HG03060 (cell line): ENCODE results near the gene TBC1D22A.

ENCODE experiments used
- ATAC-seq: cut with Tn5 transposase; IDR thresholded peaks from one replicate; pipeline ENCODE4 v1.9.1; 2021; ENCODE audit warnings: low read depth, moderate number of reproducible peaks; ENCODE audit not compliant: unreplicated experiment

The TBC1D22A gene

DNA sequence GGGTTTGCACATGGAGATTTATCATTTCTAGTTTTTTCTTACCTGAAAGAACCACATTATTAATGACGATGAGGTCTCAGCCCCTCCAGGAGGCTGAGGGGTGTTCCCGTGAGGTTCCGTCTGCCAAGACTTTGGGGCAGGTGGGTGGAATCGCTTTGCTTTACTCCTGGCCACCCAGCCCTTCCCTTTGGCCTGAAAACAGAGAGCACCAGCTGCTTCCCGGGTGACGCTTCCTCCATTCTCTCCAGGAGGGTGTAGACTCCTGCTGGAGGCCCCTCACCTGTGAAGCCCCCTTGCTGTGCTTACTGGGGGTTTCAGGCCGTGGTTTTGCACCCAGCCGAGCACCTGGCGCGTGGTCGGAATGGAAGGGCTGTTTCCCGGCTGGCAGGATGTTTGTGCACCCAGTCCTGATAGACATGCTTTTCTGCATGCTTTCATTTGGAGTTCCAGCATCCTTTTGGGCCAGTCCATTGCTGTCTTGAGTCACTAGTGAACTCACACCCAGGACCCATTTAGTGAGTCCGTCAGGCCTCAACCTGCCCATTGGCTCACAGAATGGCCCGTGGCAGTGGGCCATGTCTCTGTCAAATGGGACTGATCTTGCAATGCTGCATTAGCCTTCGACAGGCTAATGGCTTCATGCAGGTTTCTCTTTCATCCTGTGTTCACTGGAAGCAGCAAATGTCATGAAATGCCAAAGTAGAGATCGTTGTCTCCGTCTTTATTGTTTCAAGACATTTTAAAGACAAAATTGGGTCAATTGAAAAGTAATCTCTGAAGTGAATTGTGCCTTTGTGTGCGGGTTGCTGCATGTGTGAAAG lies 360.8 kb downstream of the TBC1D22A start:
- no peak for ATAC-seq

GRCh38 chr22:47123827-47124442 lies 361.5 kb downstream of the TBC1D22A start:
- ATAC-seq, result no peak

DNA sequence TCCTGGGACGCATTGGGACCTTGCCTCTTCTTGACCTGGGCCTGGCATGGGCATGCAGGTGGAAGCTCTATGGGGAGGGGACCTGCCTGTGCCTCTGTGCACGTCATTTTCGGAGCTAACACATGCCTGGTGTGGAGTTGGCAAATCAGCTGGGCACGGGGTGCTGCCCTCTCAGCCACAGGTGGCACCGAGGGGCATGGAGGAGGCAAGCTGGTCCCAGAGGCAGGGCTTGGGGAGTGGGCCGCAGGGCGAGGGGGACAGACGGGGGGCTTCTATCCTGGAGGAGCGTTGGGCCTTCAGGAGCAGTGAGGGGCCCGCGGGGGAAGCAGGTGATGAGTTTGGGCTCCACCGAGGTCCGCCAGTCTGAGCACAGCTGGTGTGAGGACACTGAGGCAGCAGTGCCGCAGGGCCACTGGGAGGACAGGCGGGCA lies 362.0 kb downstream of the TBC1D22A start:
- ATAC-seq, result no peak

GRCh38 chr22:47124961-47125360 lies 362.5 kb downstream of the TBC1D22A start:
- no peak for ATAC-seq

DNA sequence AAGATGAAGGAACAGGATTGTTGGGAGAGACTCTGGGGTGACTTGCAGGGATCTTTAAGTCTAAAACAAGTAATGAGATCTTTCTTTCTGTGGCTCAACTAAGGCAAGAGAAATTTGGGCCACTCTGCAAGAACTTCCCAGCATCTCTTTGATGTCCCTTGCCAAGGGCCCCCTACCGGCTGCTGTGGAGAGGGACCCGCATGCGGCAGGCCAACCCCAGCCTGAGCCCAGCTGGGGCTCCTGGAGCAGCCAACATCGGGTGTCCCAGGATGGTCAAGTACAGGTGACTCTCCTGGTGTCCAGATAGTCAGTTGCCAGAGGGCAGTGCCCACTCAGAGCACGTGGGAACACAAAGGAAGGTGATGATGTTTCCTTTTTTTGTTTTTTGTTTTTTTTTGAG lies 363.2 kb downstream of the TBC1D22A start:
- no peak for ATAC-seq

- ATAC-seq, result no peak
These were observed 363.9 kb downstream of the TBC1D22A start for GRCh38 chr22:47126344-47126811.

GRCh38 chr22:47127441-47127871 lies 365.0 kb downstream of the TBC1D22A start:
- ATAC-seq, result no peak

GRCh38 chr22:47128216-47128615 lies 365.8 kb downstream of the TBC1D22A start:
- no peak for ATAC-seq

DNA sequence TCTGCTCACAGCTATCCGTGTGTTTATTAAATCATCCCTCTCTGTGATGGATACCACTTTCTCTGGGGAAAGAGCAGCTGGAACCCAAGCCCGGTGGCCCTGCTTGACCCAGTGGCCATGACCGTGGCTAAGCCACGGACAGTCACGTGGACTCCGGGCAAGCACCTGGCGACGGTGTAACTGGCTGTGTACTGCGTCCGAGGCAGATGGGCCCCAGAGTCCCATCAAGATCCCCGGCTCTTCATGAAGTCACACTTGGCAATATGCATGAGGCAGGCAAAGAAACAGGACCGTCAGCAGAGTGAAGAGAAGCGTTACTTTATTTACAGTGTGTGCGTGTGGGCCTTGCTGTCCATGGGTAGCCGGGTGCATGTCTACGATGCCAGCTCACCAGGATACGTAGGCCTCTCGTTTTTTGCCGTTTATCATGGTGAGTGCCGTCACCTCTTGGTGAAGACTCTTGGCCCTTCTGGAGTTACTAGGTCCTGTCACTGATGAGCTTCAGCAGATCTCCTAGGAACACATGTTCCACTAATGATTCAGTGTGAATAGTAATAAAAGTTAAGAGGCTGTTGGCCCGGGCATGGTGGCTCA lies 366.3 kb downstream of the TBC1D22A start:
- no peak for ATAC-seq

DNA sequence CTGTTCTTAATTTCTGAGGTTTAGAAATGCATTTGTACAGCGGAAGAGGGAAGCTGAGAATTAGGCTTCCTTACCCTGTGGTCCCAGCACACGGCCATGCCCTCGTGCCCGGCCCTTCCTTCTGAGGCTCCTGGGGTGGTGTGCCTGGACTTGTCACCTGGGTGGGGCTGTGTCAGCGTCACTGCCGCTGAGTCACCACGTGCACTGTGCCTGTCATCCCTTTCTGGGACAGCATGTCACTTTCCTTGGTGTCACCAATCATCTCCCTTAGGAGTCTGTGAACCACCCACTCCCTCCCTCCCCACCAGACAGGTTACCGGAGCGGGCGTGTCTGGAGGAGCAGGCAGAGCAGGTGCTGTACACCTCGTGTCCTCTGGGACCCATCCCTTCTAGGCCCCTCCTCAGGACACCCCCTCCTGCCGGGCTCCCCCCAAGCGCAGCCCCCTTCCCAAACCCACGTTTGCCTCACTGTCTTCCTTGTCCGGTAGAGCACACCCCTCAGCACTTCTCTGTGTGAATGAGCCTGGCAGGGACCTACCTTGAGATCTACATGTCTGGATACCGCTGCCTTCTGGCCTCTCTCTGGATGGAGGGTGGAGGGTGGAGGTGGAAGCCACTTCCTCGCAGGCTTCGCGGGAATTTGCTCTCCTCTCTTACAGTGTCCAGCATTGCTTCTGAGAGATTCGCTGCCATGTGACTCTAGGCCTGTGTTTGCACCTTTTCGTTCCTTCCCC lies 367.6 kb downstream of the TBC1D22A start:
- no peak for ATAC-seq

DNA sequence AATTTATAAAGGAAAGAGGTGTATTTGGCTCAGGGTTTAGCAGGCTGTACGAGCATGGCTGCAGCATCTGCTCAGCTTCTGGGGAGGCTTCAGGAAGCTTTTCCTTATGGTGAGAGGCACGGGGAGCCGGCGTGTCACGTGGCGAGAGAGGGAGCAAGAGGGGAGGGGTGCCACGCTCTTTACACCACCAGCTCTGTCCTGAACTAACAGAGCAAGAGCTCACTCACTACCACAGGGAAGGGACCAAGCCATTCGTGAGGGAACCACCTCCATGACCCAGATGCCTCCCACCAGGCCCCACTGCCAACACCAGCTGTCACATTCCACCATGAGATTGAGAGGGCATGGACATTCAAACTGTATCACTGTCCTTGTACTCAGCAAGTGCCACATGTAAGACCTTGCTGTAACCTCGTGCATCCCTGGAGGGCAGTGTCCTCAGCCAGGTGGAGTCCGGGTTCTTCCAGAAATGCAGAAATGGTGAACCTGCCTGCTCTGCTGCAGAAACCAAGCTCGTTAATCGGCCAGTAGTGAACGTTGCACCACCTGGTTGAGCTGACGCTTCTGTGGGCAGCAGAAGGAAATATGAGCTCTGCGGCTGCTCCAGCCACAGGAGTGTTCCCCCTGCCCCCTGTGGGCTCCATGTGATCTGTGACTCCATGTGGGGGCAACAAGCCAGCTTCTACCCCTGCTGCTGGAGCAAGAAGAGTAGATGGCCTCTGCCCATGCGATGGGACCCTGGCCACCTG lies 368.6 kb downstream of the TBC1D22A start:
- no peak for ATAC-seq

- ATAC-seq, result no peak
These were observed 369.4 kb downstream of the TBC1D22A start for GRCh38 chr22:47131632-47132427.

DNA sequence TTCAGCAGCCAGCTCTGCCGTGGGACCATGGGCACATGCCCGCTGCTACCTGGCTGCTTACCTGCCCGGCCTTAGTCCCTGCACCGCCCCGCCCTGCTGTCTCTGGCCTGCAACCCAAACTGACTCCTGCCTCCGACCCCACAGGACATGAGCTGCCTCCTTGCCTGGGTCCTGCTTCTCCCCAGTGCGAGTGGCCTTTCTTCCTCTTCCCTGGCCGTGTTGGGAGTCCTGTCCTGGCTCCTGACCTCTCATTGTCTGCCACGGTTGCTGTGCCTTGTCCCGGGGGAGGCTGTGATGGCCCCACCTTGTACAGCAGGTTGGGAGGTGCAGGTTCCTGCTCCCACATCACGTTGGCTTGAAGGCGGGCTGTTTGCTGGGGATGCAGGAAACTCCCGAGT lies 370.0 kb downstream of the TBC1D22A start:
- ATAC-seq, result no peak

DNA sequence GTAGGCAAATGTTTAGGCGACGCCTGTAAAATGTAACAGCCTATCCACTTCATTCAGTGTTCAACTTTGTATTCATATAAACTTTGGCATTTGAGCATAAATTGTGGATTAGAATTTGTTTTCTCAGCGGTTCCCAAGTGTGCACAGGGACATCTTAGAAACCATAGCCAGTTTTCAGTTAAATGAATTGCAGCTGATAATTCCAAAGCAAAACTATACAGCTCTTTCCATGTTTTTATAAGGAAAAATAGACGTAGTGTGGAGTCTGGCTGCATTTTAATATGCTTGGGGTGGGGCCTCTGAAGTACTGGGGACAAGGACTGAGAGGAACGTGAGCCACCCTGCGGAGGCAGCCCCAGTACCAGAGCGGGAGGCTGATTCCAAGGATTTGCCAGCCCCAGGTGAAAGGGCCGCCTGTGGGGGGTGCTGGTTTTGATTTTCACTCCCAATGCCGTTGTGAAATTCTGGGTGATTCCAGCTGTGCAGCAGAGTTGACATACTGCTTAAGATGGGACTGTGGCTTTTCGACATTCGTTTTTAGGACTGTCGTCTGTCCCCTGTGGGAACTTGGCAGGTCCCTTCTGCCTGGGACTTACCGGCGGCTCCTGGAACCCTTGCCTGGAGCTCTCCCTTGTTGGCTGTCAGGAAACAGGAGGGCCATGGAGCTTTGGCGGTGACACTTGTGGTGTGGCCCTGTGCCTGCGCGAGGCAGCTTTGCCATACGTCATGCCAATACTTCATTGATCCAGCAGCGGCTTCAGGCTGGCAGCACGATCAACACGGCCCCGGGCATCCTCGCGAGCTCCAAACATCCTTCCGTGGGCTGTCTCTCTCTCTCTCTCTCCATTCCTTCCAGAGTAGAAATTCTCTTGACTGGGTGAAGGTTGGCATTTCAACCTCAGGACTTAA lies 370.9 kb downstream of the TBC1D22A start:
- ATAC-seq, result no peak

DNA sequence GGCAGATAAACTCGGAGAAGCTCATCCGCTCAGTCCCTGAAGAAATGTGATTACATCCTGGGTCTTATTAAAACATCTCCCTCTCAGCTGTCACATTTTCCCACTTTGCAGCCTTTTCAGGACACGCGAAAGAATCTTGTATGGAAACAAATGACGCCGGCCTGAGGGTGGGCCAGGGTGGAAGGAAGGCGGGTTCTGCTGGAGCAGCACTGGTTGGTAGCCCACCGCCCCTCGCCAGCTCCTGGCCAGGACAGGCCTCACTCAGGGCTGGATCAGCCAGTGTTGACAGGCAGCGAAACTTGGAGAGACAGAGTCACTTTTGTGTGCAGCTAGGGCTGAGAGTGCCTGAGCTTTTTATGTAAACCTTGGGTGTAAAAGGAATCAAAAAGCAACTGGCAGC lies 371.8 kb downstream of the TBC1D22A start:
- no peak for ATAC-seq

DNA sequence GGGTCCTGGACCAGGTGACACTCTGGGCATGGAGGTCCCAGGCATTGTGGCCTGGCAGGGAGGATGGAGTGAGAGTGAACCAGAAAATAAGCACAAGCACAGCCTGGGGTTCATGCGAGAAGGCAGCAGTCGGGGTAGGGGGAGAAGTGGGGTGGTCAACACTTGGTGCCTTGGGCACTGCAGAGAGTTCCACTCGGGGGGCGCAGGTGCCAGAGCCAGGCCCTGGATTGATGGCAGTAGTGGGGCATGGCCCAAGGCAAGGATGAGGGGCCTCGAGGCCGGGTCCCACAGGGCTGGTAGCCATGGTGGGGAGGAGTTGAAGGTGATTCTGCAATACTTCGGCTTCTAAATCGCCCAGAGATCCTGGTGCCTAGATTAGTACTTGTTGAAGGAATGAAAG lies 372.9 kb downstream of the TBC1D22A start:
- ATAC-seq, result no peak

DNA sequence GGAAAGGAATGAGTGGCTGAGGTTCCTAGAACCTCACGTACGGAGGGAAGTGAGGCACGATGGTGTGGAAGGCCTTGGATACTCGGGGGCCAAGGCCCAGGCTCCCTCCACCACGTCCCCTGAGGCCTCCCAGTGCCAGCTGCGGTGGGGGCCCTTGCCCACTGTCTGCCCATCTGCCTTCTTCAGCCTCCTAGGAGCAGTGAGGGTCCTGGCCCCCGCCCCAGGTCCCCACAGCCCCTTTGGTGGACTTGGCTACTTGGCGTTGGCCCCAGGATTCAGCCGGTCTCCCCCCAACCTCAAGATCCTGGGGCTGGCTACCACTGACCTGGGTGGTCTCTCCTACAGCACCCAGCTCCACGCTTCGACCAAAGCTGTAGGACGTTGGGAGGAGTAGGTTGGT lies 373.6 kb downstream of the TBC1D22A start:
- no peak for ATAC-seq

DNA sequence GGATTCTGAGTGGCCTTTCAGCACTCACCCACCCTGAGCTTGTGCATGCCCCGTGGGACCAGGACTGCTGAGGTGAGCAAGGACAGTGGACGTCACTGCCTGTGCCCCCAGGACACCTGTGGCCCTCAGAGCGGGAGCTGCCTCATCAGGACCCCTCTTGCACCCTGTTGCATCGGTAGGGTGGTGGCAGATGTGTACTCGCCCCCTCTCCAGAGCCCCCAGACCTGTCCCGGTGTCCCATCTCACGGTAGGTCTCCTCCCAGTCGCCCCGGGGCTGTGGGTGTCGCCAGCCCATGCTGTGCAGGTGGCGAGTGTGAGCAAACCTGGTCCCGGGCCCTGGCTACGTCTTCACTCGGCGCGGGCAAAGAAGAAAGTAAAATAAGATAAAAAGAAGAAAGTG lies 374.2 kb downstream of the TBC1D22A start:
- ATAC-seq, result no peak
